LHCN-M2 (cell line): ENCODE data around the gene ACADVL. TPM values are rescaled to one million over a fixed set of nuclear protein-coding genes. Genes with fewer than 3 reads are reported as not detected.

ENCODE experiments used
- DNase-seq: peaks from one replicate; pipeline ENCODE4 v3.0.0-alpha.2; 2012; ENCODE audit warnings: low read depth
- total RNA-seq: library from RNA; depleted of rRNA; stranded (reverse); fragments of >200 nt; gene quantifications from 2 replicates; pipeline ENCODE4 v1.2.3, GENCODE V29; 2014

The ACADVL gene
- total RNA-seq, 1 experiment from 2014 or later, result 485 TPM

- DNase-seq, result no peak
Observed at GRCh38 chr17:7216242-7217112, 3.3 kb upstream of the ACADVL start.

GRCh38 chr17:7217113-7217987 lies 2.4 kb upstream of the ACADVL start:
- peak; percentile 64 for DNase-seq

GRCh38 chr17:7218166-7218565 lies 1.6 kb upstream of the ACADVL start:
- no peak for DNase-seq

GRCh38 chr17:7218758-7219157 lies 980 bp upstream of the ACADVL start:
- DNase-seq, result no peak

GRCh38 chr17:7219229-7219811 lies 418 bp upstream of the ACADVL start:
- no peak for DNase-seq

GRCh38 chr17:7220593-7221277 lies 997 bp downstream of the ACADVL start:
- DNase-seq, result peak; percentile 68

GRCh38 chr17:7221278-7222092 lies 1.7 kb downstream of the ACADVL start:
- no peak for DNase-seq

- DNase-seq, result no peak
Observed at GRCh38 chr17:7222093-7222971, 2.6 kb downstream of the ACADVL start.

GRCh38 chr17:7222972-7223292 lies 3.2 kb downstream of the ACADVL start:
- no peak for DNase-seq

GRCh38 chr17:7223375-7223774 lies 3.6 kb downstream of the ACADVL start:
- DNase-seq, result no peak

- peak; percentile 68 for DNase-seq
Observed at GRCh38 chr17:7224110-7224509, 4.4 kb downstream of the ACADVL start.

GRCh38 chr17:7224661-7225111 lies 4.9 kb downstream of the ACADVL start:
- no peak for DNase-seq

GRCh38 chr17:7225711-7226331 lies 6.1 kb downstream of the ACADVL start:
- no peak for DNase-seq

- DNase-seq, result no peak
Observed at GRCh38 chr17:7226721-7227710, 7.3 kb downstream of the ACADVL start.

- no peak for DNase-seq
Observed at GRCh38 chr17:7228920-7229319, 9.2 kb downstream of the ACADVL start.

GRCh38 chr17:7229504-7229903 lies 9.8 kb downstream of the ACADVL start:
- no peak for DNase-seq

GRCh38 chr17:7232114-7232513 lies 12.4 kb downstream of the ACADVL start:
- no peak for DNase-seq

- DNase-seq, result no peak
Observed at GRCh38 chr17:7233701-7234082, 14.0 kb downstream of the ACADVL start.
